ENCODE results near the gene PHC3.
"Not testable (repeated sequence)": the region's sequence is repeated elsewhere in the genome, so short reads cannot be mapped to it uniquely, and the experiment has no call there.

Gene PHC3

GRCh38 chr3:170128977-170129431, 52.5 kb downstream of the PHC3 start:
- no peaks in the 10 kb centered on the region for H3K27me3 Mint-ChIP-seq
- peaks cover 80% of the 10 kb centered on the region for H3K36me3 Mint-ChIP-seq (ENCODE audit: low read depth)
- peak overlapping the region; percentile 9 for H3K4me3 Mint-ChIP-seq
- H3K9me3 Mint-ChIP-seq, result peaks cover 5% of the 10 kb centered on the region
- H3K27ac Mint-ChIP-seq, result peak overlapping the region; percentile 86
- peaks cover 44% of the 10 kb centered on the region for H3K4me1 Mint-ChIP-seq (ENCODE audit: low read depth)
- no peak for DNase-seq

- Mint-ChIP-seq H3K27ac (peak overlapping the region; percentile 86), H3K27me3 (no peaks in the 10 kb centered on the region), H3K9me3 (peaks cover under 1% of the 10 kb centered on the region), H3K4me3 (peak overlapping the region; percentile 9), H3K4me1 (ENCODE audit: low read depth) (peaks cover 41% of the 10 kb centered on the region), H3K36me3 (ENCODE audit: low read depth) (peaks cover 75% of the 10 kb centered on the region)
- DNase-seq, result no peak
Measured at GRCh38 chr3:170128259-170128976, 53.1 kb downstream of the PHC3 start.

- Mint-ChIP-seq H3K4me3 (no peak overlapping the region), H3K36me3 (ENCODE audit: low read depth) (peaks cover 87% of the 10 kb centered on the region), H3K4me1 (ENCODE audit: low read depth) (peaks cover 10% of the 10 kb centered on the region), H3K27me3 (no peaks in the 10 kb centered on the region), H3K9me3 (no peaks in the 10 kb centered on the region), H3K27ac (peak overlapping the region; percentile 77)
- DNase-seq, result no peak
Measured at GRCh38 chr3:170117134-170117533, 64.4 kb downstream of the PHC3 start.

- not testable (repeated sequence) for H3K9me3 Mint-ChIP-seq, H3K27me3 Mint-ChIP-seq, DNase-seq, H3K4me3 Mint-ChIP-seq, H3K27ac Mint-ChIP-seq
- Mint-ChIP-seq H3K36me3 (ENCODE audit: low read depth) (peaks cover 86% of the 10 kb centered on the region), H3K4me1 (ENCODE audit: low read depth) (peaks cover 21% of the 10 kb centered on the region)
Measured at GRCh38 chr3:170114165-170114564, 67.4 kb downstream of the PHC3 start.

GRCh38 chr3:170111147-170111771, 70.3 kb downstream of the PHC3 start:
- Mint-ChIP-seq H3K36me3 (ENCODE audit: low read depth) (peaks cover 86% of the 10 kb centered on the region), H3K27me3 (no peaks in the 10 kb centered on the region), H3K4me3 (no peak overlapping the region), H3K9me3 (no peaks in the 10 kb centered on the region), H3K27ac (peak overlapping the region; percentile 59), H3K4me1 (ENCODE audit: low read depth) (peaks cover 27% of the 10 kb centered on the region)
- DNase-seq, result no peak

GRCh38 chr3:170109579-170110293, 71.8 kb downstream of the PHC3 start:
- peaks cover 87% of the 10 kb centered on the region for H3K36me3 Mint-ChIP-seq (ENCODE audit: low read depth)
- H3K4me1 Mint-ChIP-seq (ENCODE audit: low read depth), result peaks cover 27% of the 10 kb centered on the region
- no peak for DNase-seq
- no peaks in the 10 kb centered on the region for H3K27me3 Mint-ChIP-seq
- H3K4me3 Mint-ChIP-seq, result no peak overlapping the region
- no peaks in the 10 kb centered on the region for H3K9me3 Mint-ChIP-seq
- H3K27ac Mint-ChIP-seq, result peak overlapping the region; percentile 49

GRCh38 chr3:170108955-170109354, 72.6 kb downstream of the PHC3 start:
- peak overlapping the region; percentile 34 for H3K27ac Mint-ChIP-seq
- no peak for DNase-seq
- no peaks in the 10 kb centered on the region for H3K27me3 Mint-ChIP-seq
- H3K36me3 Mint-ChIP-seq (ENCODE audit: low read depth), result peaks cover 87% of the 10 kb centered on the region
- H3K9me3 Mint-ChIP-seq, result no peaks in the 10 kb centered on the region
- H3K4me3 Mint-ChIP-seq, result no peak overlapping the region
- peaks cover 27% of the 10 kb centered on the region for H3K4me1 Mint-ChIP-seq (ENCODE audit: low read depth)

- no peak for DNase-seq
- H3K27me3 Mint-ChIP-seq, result no peaks in the 10 kb centered on the region
- H3K4me3 Mint-ChIP-seq, result no peak overlapping the region
- H3K4me1 Mint-ChIP-seq (ENCODE audit: low read depth), result peaks cover 25% of the 10 kb centered on the region
- peak overlapping the region; percentile 6 for H3K27ac Mint-ChIP-seq
- peaks cover 85% of the 10 kb centered on the region for H3K36me3 Mint-ChIP-seq (ENCODE audit: low read depth)
- H3K9me3 Mint-ChIP-seq, result no peaks in the 10 kb centered on the region
Measured at GRCh38 chr3:170107941-170108340, 73.6 kb downstream of the PHC3 start.

- Mint-ChIP-seq H3K27ac (peak overlapping the region; percentile 6), H3K27me3 (no peaks in the 10 kb centered on the region), H3K4me3 (no peak overlapping the region), H3K36me3 (ENCODE audit: low read depth) (peaks cover 91% of the 10 kb centered on the region), H3K9me3 (no peaks in the 10 kb centered on the region), H3K4me1 (ENCODE audit: low read depth) (peaks cover 21% of the 10 kb centered on the region)
- no peak for DNase-seq
Measured at GRCh38 chr3:170102431-170102830, 79.1 kb downstream of the PHC3 start.

GRCh38 chr3:170100944-170101343, 80.6 kb downstream of the PHC3 start:
- DNase-seq, result no peak
- Mint-ChIP-seq H3K36me3 (ENCODE audit: low read depth) (peaks cover 95% of the 10 kb centered on the region), H3K27ac (peak overlapping the region; percentile 65), H3K9me3 (no peaks in the 10 kb centered on the region), H3K4me3 (no peak overlapping the region), H3K4me1 (ENCODE audit: low read depth) (peaks cover 22% of the 10 kb centered on the region), H3K27me3 (no peaks in the 10 kb centered on the region)

GRCh38 chr3:170098753-170099152, 82.8 kb downstream of the PHC3 start:
- H3K27me3 Mint-ChIP-seq, result no peaks in the 10 kb centered on the region
- H3K36me3 Mint-ChIP-seq (ENCODE audit: low read depth), result peaks cover 99% of the 10 kb centered on the region
- H3K4me1 Mint-ChIP-seq (ENCODE audit: low read depth), result peaks cover 31% of the 10 kb centered on the region
- DNase-seq, result no peak
- H3K4me3 Mint-ChIP-seq, result no peak overlapping the region
- H3K27ac Mint-ChIP-seq, result peak overlapping the region; percentile 88
- H3K9me3 Mint-ChIP-seq, result no peaks in the 10 kb centered on the region

GRCh38 chr3:170096342-170096741, 85.2 kb downstream of the PHC3 start:
- peaks cover 92% of the 10 kb centered on the region for H3K36me3 Mint-ChIP-seq (ENCODE audit: low read depth)

GRCh38 chr3:170095771-170096170, 85.8 kb downstream of the PHC3 start:
- DNase-seq, result no peak
- Mint-ChIP-seq H3K4me1 (ENCODE audit: low read depth) (peaks cover 36% of the 10 kb centered on the region), H3K27me3 (no peaks in the 10 kb centered on the region), H3K27ac (no peak overlapping the region), H3K9me3 (no peaks in the 10 kb centered on the region), H3K4me3 (no peak overlapping the region), H3K36me3 (ENCODE audit: low read depth) (peaks cover 92% of the 10 kb centered on the region)

More at GRCh38 chr3:170096342-170096741, 85.2 kb downstream of the PHC3 start:
- Mint-ChIP-seq H3K27me3 (no peaks in the 10 kb centered on the region), H3K9me3 (no peaks in the 10 kb centered on the region), H3K4me1 (ENCODE audit: low read depth) (peaks cover 34% of the 10 kb centered on the region), H3K4me3 (no peak overlapping the region), H3K27ac (no peak overlapping the region)
- no peak for DNase-seq

- H3K9me3 Mint-ChIP-seq, result no peaks in the 10 kb centered on the region
- H3K36me3 Mint-ChIP-seq (ENCODE audit: low read depth), result peaks cover 89% of the 10 kb centered on the region
- no peak overlapping the region for H3K4me3 Mint-ChIP-seq
- no peaks in the 10 kb centered on the region for H3K27me3 Mint-ChIP-seq
- H3K27ac Mint-ChIP-seq, result peak overlapping the region; percentile 71
- DNase-seq, result no peak
- H3K4me1 Mint-ChIP-seq (ENCODE audit: low read depth), result peaks cover 25% of the 10 kb centered on the region
Measured at GRCh38 chr3:170092907-170093306, 88.6 kb downstream of the PHC3 start.

- H3K4me1 Mint-ChIP-seq (ENCODE audit: low read depth), result peaks cover 23% of the 10 kb centered on the region
- H3K9me3 Mint-ChIP-seq, result no peaks in the 10 kb centered on the region
- DNase-seq, result no peak
- H3K27ac Mint-ChIP-seq, result peak overlapping the region; percentile 15
- no peaks in the 10 kb centered on the region for H3K27me3 Mint-ChIP-seq
- peaks cover 87% of the 10 kb centered on the region for H3K36me3 Mint-ChIP-seq (ENCODE audit: low read depth)
- no peak overlapping the region for H3K4me3 Mint-ChIP-seq
Measured at GRCh38 chr3:170090601-170090981, 90.9 kb downstream of the PHC3 start.
